Naive thymus-derived CD8-positive, alpha-beta T cell (primary cell): ENCODE data around the gene UNC93B1. TPM values are rescaled to one million over a fixed set of nuclear protein-coding genes. Genes with fewer than 3 reads are reported as not detected.
"Not testable (repeated sequence)": the region's sequence is repeated elsewhere in the genome, so short reads cannot be mapped to it uniquely, and the experiment has no call there.

ENCODE experiments used
- ATAC-seq, 2 donors: fragments of 150-1000 bp; cut with Tn5 transposase in 1 of 2; sonication (Bioruptor Pico), chemical (Tn5 transposase) in 1 of 2; 1 replicate in 1 of 2; 2 replicates in 1 of 2; pipeline ENCODE4 v1.10.0; 2021; ENCODE audit warnings: mild to moderate bottlenecking in 2 of 2, moderate library complexity in 2 of 2
- POLR2A ChIA-PET: fragments of 350-600 bp; sonication (Branson Sonifier 250); formaldehyde crosslinking; loops from one replicate; lab custom pipeline; 2021; ENCODE audit warnings: antibody characterized with exemption; lab: Charles Lee
- DNase-seq, 10 donors: peaks; one replicate each; pipeline versions ENCODE4 v3.0.0 to v3.0.0-alpha.2; 2020 to 2022
- H3K27ac Mint-ChIP-seq, 10 donors: one replicate each; pipeline ENCODE4 v1.8.0; 2020 to 2022; ENCODE audit warnings: mild to moderate bottlenecking in 10 of 10, mixed read lengths in 10 of 10, moderate library complexity in 4 of 10, inconsistent platforms in 1 of 10
- H3K27me3 Mint-ChIP-seq, 5 donors: one replicate each; pipeline ENCODE4 v1.8.0; 2021 to 2022; ENCODE audit warnings: mixed read lengths in 5 of 5
- H3K36me3 Mint-ChIP-seq, 3 donors: one replicate each; pipeline ENCODE4 v1.8.0; 2020 to 2022; ENCODE audit warnings: mixed read lengths in 3 of 3, mild to moderate bottlenecking in 2 of 3, inconsistent platforms in 1 of 3
- H3K4me1 Mint-ChIP-seq, 4 donors: one replicate each; pipeline ENCODE4 v1.8.0; 2021 to 2022; ENCODE audit warnings: mixed read lengths in 4 of 4
- H3K4me3 Mint-ChIP-seq, 10 donors: one replicate each; pipeline ENCODE4 v1.8.0; 2020 to 2022; ENCODE audit warnings: mild to moderate bottlenecking in 10 of 10, mixed read lengths in 10 of 10, moderate library complexity in 6 of 10, inconsistent platforms in 1 of 10
- H3K9me3 Mint-ChIP-seq, 9 donors: one replicate each; pipeline ENCODE4 v1.8.0; 2020 to 2022; ENCODE audit warnings: mixed read lengths in 9 of 9, mild to moderate bottlenecking in 3 of 9, inconsistent platforms in 1 of 9, moderate library complexity in 1 of 9
- microRNA-seq: library from miRNA; unstranded; fragments of <30 nt; microRNA quantifications from one replicate; pipeline ENCODE4 v1.2.0, GENCODE V29; 2022; ENCODE audit warnings: borderline microRNAs expressed
- polyA plus RNA-seq, 3 donors: library from polyadenylated mRNA; unstranded; fragments of 300-500 nt; fragmentation: Illumina TruSeq; gene quantifications; one replicate each; pipeline ENCODE4 v1.2.3, GENCODE V29; 2021
- total RNA-seq, 8 experiments: library from RNA in 2 of 8; stranded (reverse) in 2 of 8; gene quantifications; one replicate each; pipeline ENCODE4 v1.2.3 and lab custom pipeline; 2021 to 2026

The UNC93B1 gene
- total and polyA plus RNA-seq, 5 experiments from 2014 or later, result 8.9 to 17.4 (median 11.0) TPM

DNA sequence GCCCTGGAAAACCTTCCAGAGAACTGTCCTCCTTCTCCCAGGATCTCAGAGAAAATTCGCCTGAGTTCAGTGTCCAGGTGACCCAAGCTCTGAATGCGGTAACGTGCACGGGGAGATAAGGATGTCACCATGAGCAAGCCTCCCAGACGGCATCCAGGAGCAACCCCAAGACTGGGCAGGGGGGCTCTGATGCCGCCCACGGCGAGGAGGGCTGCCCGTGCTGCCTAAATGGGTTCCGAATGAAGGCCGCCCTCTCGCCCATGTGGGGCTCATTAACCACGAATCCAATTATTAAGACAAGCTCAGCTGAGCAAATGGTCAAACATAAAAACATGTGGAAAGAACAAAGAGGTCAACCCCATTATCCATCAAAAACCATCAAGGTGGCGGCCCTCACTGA is 49.6 kb downstream of the UNC93B1 start:
- ATAC-seq, POLR2A ChIA-PET, DNase-seq, H3K9me3 Mint-ChIP-seq, H3K36me3 Mint-ChIP-seq: not testable (repeated sequence)
- peak overlapping the region; percentile 75 to 90 (median 81) for H3K4me3 Mint-ChIP-seq
- peaks cover 11 to 28% (median 24%) of the 10 kb centered on the region in 5 donors for H3K27me3 Mint-ChIP-seq
- H3K27ac Mint-ChIP-seq, result peak overlapping the region in 2 of 10 donors; percentile 29 to 53
- peaks cover 5 to 17% (median 8%) of the 10 kb centered on the region in 4 donors for H3K4me1 Mint-ChIP-seq

DNA sequence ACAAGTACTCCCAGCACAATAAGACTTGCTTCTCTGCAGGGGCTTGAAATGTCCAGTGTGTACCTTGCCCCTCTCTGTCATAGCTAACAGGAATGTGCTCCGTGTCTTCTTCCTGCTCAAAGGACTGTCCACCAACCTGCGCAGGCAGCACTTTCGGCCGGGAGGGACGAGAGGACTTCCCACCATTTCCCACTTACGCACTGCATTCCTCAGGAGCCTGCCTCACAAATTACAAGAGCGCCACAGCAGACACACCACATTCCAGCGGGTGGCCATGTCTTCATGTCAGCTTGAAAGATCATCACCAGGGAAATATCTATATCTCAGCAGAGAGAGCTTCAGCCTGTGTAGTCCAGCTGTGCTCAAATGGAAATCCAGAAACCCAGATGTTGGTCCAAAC is 53.2 kb downstream of the UNC93B1 start:
- H3K9me3 Mint-ChIP-seq, POLR2A ChIA-PET, H3K27me3 Mint-ChIP-seq, DNase-seq, H3K36me3 Mint-ChIP-seq, H3K4me3 Mint-ChIP-seq, ATAC-seq: not testable (repeated sequence)
- H3K27ac Mint-ChIP-seq, result peak overlapping the region in 1 of 10 donors; percentile 52
- H3K4me1 Mint-ChIP-seq, result peaks cover 5 to 13% (median 7%) of the 10 kb centered on the region in 4 donors

DNA sequence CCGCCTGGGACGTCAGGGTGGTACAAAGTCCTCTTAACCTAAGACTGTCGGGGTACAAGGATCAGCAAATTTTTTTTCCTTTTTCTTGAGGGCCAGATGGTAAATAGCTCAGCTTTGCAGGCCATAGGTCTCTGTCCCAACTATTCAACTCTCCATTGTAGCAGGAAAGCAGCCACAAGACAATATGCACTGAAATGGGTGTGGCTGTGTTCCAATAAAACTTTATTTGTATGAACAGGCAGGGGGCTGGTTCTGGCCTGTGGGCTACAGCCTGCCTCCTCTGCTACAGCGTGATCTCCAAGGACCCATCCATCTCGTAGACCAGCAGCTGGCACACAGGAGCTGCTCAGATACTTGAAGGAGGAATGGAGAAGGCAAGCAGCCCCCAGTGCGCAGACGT is 56.1 kb downstream of the UNC93B1 start:
- H3K4me1 Mint-ChIP-seq, H3K9me3 Mint-ChIP-seq, H3K36me3 Mint-ChIP-seq, ATAC-seq, POLR2A ChIA-PET, H3K4me3 Mint-ChIP-seq, H3K27me3 Mint-ChIP-seq, DNase-seq, H3K27ac Mint-ChIP-seq: not testable (repeated sequence)

DNA sequence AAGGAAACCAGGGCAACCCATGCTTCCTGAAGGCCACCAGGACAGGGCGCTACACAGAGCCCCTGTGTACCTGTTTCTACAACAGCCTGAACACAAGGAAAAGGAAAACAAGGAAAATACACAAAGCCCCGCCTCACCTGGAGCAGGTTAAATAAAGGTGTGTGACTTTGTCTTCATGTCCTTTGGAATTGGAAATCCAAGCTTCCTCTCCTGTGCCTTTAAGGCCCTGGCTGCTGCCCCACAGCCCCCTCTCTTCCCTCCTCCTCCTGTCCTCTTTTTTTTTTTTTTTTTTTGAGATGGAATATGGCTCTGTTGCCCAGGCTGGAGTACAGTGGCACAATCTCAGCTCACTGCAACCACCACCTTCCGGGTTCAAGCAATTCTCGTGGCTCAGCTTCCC is 57.5 kb downstream of the UNC93B1 start:
- H3K4me1 Mint-ChIP-seq, ATAC-seq, H3K27me3 Mint-ChIP-seq, H3K4me3 Mint-ChIP-seq, H3K9me3 Mint-ChIP-seq, POLR2A ChIA-PET, DNase-seq, H3K36me3 Mint-ChIP-seq, H3K27ac Mint-ChIP-seq: not testable (repeated sequence)

- POLR2A ChIA-PET, H3K4me3 Mint-ChIP-seq, H3K4me1 Mint-ChIP-seq, H3K27ac Mint-ChIP-seq, ATAC-seq, H3K36me3 Mint-ChIP-seq, H3K9me3 Mint-ChIP-seq, DNase-seq, H3K27me3 Mint-ChIP-seq: not testable (repeated sequence)
Measured at GRCh38 chr11:67943406-67943805, 60.5 kb downstream of the UNC93B1 start.

Small RNA genes within 50 kb of the gene (microRNA-seq; reads per million reads assigned to microRNA genes)
- gene MIR4691, result not detected
- gene MIR6753, result not detected
- gene MIR7113, result 1.0 reads per million

Other genes with a start within 250 kb of the UNC93B1 start
- gene ALDH3B1, start 6.2 kb upstream of the UNC93B1 start, total RNA-seq, result under 1 TPM in 1 of 2 experiments, not detected in 1; 0.39 TPM
- gene ALDH3B1, start 6.2 kb upstream of the UNC93B1 start, polyA plus RNA-seq, result under 1 TPM in 1 of 3 donors, not detected in 2; 0.09 TPM
- 10 to 100 TPM; 81.5 to 92.9 TPM for gene NDUFS8, start 26.6 kb upstream of the UNC93B1 start, total RNA-seq
- gene NDUFS8, start 26.6 kb upstream of the UNC93B1 start, polyA plus RNA-seq, result 100 to 1,000 TPM; 184 to 203 (median 198) TPM
- gene TCIRG1, start 34.9 kb upstream of the UNC93B1 start, total RNA-seq, result 100 to 1,000 TPM; 149 to 164 TPM
- 10 to 100 TPM; 19.9 to 24.2 (median 20.9) TPM for gene TCIRG1, start 34.9 kb upstream of the UNC93B1 start, polyA plus RNA-seq
- 10 to 100 TPM; 12.6 to 14.3 TPM for gene CHKA, start 117.3 kb upstream of the UNC93B1 start, total RNA-seq
- gene CHKA, start 117.3 kb upstream of the UNC93B1 start, polyA plus RNA-seq, result 1 to 10 TPM; 3.7 to 9.1 (median 6.0) TPM
- gene KMT5B, start 209.2 kb upstream of the UNC93B1 start, total RNA-seq, result 10 to 100 TPM; 55.0 to 56.0 TPM
- 10 to 100 TPM; 31.5 to 41.8 (median 38.9) TPM for gene KMT5B, start 209.2 kb upstream of the UNC93B1 start, polyA plus RNA-seq